ENCODE results near the gene CATSPERE. TPM values are rescaled to one million over a fixed set of nuclear protein-coding genes. Genes with fewer than 3 reads are reported as not detected.

Gene CATSPERE
- total and polyA plus RNA-seq, 10 of the 15 experiments (the other 5 are each of a cell fraction or from before 2014, with no cell fraction given), result 0.04 to 0.24 (median 0.17) TPM; not detected in 3

DNA sequence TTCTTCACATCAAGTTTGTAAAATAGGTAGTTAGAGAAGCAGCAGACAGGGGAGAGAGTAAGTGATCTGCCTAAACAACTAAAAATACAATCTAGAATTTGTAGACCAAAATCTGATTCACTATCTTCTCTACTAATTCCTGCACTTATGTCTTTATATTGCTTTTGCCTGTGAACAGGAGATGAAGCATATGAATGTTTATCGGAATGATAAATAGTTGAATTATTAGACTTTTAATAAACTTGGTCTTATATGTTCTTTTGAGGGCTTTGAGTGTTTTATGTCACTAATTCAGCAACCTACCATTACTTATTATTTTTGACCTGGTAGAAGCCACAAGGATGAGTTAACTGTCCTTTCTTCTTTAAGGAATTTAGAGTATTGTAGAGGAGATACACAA is 194.1 kb downstream of the CATSPERE start:
- Histone ChIP-seq H3K4me2 (ENCODE audit: control insufficient read depth, insufficient read depth) (peak overlapping the region; percentile 91), H2AFZ (ENCODE audit: control insufficient read depth, low read depth, low read length) (no peak overlapping the region), H3K4me3 (peak overlapping the region; percentile 91; the same call in 1 of the 2 replicates), H4K20me1 (ENCODE audit: control insufficient read depth, insufficient read depth) (no peaks in the 10 kb centered on the region), H3K79me2 (ENCODE audit: control insufficient read depth, insufficient read depth, low read length) (peaks cover 13% of the 10 kb centered on the region), H3K36me3 (ENCODE audit: control insufficient read depth in 2 of 2, insufficient read depth in 2 of 2, low read length in 1 of 2) (peaks cover 0 to 2% of the 10 kb centered on the region in 2 experiments; a peak in 1 of 4 replicates), H3K9me3 (replicated peaks; ENCODE audit: control insufficient read depth, insufficient read depth, low read length) (no peaks in the 10 kb centered on the region), H3K9ac (ENCODE audit: control insufficient read depth, insufficient read depth, low read length) (no peak overlapping the region), H3K27ac (ENCODE audit: control insufficient read depth, insufficient read depth) (no peak overlapping the region), H3K4me1 (ENCODE audit: control insufficient read depth, insufficient read depth, low read length) (no peaks in the 10 kb centered on the region), H3K27me3 (replicated peaks in 1 of 2; ENCODE audit: control insufficient read depth in 2 of 2, insufficient read depth in 2 of 2, low read length in 1 of 2) (no peaks in the 10 kb centered on the region)
- BruUV-seq (replicated peaks), result no TSS peak
- DNase-seq (ENCODE audit: low read depth, low spot score) (no peak), ATAC-seq (no peak), FAIRE-seq (no peak)
- intact Hi-C loops (cut with micrococcal nuclease; ENCODE audit: unreplicated experiment), result loop anchor here (10.0 kb wide), 1 partner anchor 290 kb away; no protein-coding TSS in a partner anchor
- ChIA-PET RAD21 (ENCODE audit: unreplicated experiment) (no interaction called here), CTCF (interaction anchor here (0.7 kb wide), 1 partner anchor 44 kb away, joined by 3 read pairs; no protein-coding TSS in a partner anchor), POLR2A (no interaction called here), SMC1A (ENCODE audit: uncharacterized antibody, unreplicated experiment) (interaction anchor here (1.3 kb wide), 1 partner anchor 52 kb away, joined by 3 read pairs; no protein-coding TSS in a partner anchor)
- WGBS (ENCODE audit: insufficient coverage, insufficient replicate concordance, low lambda C conversion rate, missing lambda C conversion rate), result 100% methylated on average over 1 of the region's 1 CpG
- TF ChIP-seq SMARCA5 (IDR thresholded peaks at IDR 0.05) (no peak), STAT3 (IDR thresholded peaks at IDR 0.05; ENCODE audit: low read depth, low read length) (no peak), JUNB (IDR thresholded peaks at IDR 0.05) (no peak), RELA (IDR thresholded peaks at IDR 0.05; ENCODE audit: borderline replicate concordance, partially characterized antibody) (no peak), MYB (IDR thresholded peaks at IDR 0.05; ENCODE audit: borderline replicate concordance, low read depth, low read length) (no peak), EED (IDR thresholded peaks at IDR 0.05; ENCODE audit: low read depth) (no peak), BHLHE40 (IDR thresholded peaks at IDR 0.05; ENCODE audit: borderline replicate concordance in 1 of 2, low read depth in 2 of 2, low read length in 1 of 2) (no peak), NBN (IDR thresholded peaks at IDR 0.05) (no peak), CBX3 (IDR thresholded peaks at IDR 0.05; ENCODE audit: borderline replicate concordance, low read depth) (no peak), FOS (IDR thresholded peaks at IDR 0.05; ENCODE audit: borderline replicate concordance, extremely low read depth, insufficient read length) (no peak), RFX5 (IDR thresholded peaks at IDR 0.05; ENCODE audit: low read depth, low read length) (no peak), TCF12 (IDR thresholded peaks at IDR 0.05; ENCODE audit: low read depth, low read length) (no peak), NR2F1 (conservative IDR thresholded peaks at IDR 0.05) (no peak), ATF7 (IDR thresholded peaks at IDR 0.05; ENCODE audit: low read depth) (no peak), MXI1 (IDR thresholded peaks at IDR 0.05; ENCODE audit: low read depth, low read length) (no peak), RB1 (IDR thresholded peaks at IDR 0.05; ENCODE audit: borderline replicate concordance) (no peak)
- TF ChIP-seq, protein P1, sequence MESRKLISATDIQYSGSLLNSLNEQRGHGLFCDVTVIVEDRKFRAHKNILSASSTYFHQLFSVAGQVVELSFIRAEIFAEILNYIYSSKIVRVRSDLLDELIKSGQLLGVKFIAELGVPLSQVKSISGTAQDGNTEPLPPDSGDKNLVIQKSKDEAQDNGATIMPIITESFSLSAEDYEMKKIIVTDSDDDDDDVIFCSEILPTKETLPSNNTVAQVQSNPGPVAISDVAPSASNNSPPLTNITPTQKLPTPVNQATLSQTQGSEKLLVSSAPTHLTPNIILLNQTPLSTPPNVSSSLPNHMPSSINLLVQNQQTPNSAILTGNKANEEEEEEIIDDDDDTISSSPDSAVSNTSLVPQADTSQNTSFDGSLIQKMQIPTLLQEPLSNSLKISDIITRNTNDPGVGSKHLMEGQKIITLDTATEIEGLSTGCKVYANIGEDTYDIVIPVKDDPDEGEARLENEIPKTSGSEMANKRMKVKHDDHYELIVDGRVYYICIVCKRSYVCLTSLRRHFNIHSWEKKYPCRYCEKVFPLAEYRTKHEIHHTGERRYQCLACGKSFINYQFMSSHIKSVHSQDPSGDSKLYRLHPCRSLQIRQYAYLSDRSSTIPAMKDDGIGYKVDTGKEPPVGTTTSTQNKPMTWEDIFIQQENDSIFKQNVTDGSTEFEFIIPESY (IDR thresholded peaks at IDR 0.05), result no peak
- in situ Hi-C loops (cut with MboI), result loop anchor here (5.0 kb wide), 1 partner anchor 48 kb away; no protein-coding TSS in a partner anchor

Data from GM12878 (cell line).